Muscle of arm (tissue), 12 donors: ENCODE data around the gene GDPD5. TPM values are rescaled to one million over a fixed set of nuclear protein-coding genes. Genes with fewer than 3 reads are reported as not detected.

Experiments
- DNase-seq: peaks from one replicate; pipeline ENCODE4 v3.0.0-alpha.2; 2013
- polyA plus RNA-seq, 12 donors: library from polyadenylated mRNA; unstranded; fragments of 120-200 nt; gene quantifications; one replicate each; pipeline ENCODE4 v1.2.1, GENCODE V29; 2013; ENCODE audit not compliant: insufficient read length in 12 of 12

GDPD5 gene
- polyA plus RNA-seq, 12 donors, result 11.2 to 24.9 (median 20.3) TPM; not detected in 1

- DNase-seq, result no peak
Observed at GRCh38 chr11:75402002-75402773, 123.6 kb downstream of the GDPD5 start.

- DNase-seq, result no peak
Observed at GRCh38 chr11:75400146-75400865, 125.4 kb downstream of the GDPD5 start.

- DNase-seq, result peak; percentile 94
Observed at GRCh38 chr11:75399344-75400145, 126.2 kb downstream of the GDPD5 start, which contains the start of gene RPS3. TSS of gene RPS3 (plus strand) at chr11:75399518. CDS start at chr11:75399548, 30 bp downstream.

- no peak for DNase-seq
Observed at GRCh38 chr11:75398906-75399305, 126.8 kb downstream of the GDPD5 start.

GRCh38 chr11:75394085-75394840 is 131.5 kb downstream of the GDPD5 start:
- no peak for DNase-seq

- no peak for DNase-seq
Observed at GRCh38 chr11:75389925-75390324, 135.8 kb downstream of the GDPD5 start.

- no peak for DNase-seq
Observed at GRCh38 chr11:75389276-75389605, 136.5 kb downstream of the GDPD5 start.

GRCh38 chr11:75388386-75389275 is 137.1 kb downstream of the GDPD5 start:
- peak; percentile 70 for DNase-seq

- no peak for DNase-seq
Observed at GRCh38 chr11:75387736-75388294, 137.9 kb downstream of the GDPD5 start.

GRCh38 chr11:75386942-75387630 is 138.7 kb downstream of the GDPD5 start:
- DNase-seq, result no peak

Other genes with a start within 250 kb of the GDPD5 start
- gene ARRB1, start 174.3 kb downstream of the GDPD5 start, polyA plus RNA-seq, result 10 to 100 TPM in 11 of 12 donors, not detected in 1; 13.6 to 27.2 (median 18.7) TPM
- 1,000 to 10,000 TPM in 11 of 12 donors, not detected in 1; 2,672 to 3,446 (median 2,942) TPM for gene RPS3, start 126.4 kb downstream of the GDPD5 start, polyA plus RNA-seq
- 10 to 100 TPM in 1 of 12 donors, 1 to 10 TPM in 10, not detected in 1; 2.2 to 12.4 (median 3.7) TPM for gene KLHL35, start 92.7 kb downstream of the GDPD5 start, polyA plus RNA-seq
- gene SERPINH1, start 36.3 kb upstream of the GDPD5 start, polyA plus RNA-seq, result 100 to 1,000 TPM in 11 of 12 donors, not detected in 1; 232 to 462 (median 323) TPM
- gene MAP6, start 143.1 kb upstream of the GDPD5 start, polyA plus RNA-seq, result 10 to 100 TPM in 8 of 12 donors, 1 to 10 TPM in 3, not detected in 1; 6.8 to 30.3 (median 12.3) TPM
- gene MOGAT2, start 191.9 kb upstream of the GDPD5 start, polyA plus RNA-seq, result 10 to 100 TPM in 1 of 12 donors, under 1 TPM in 1, not detected in 10; 0.23 to 25.0 TPM
- 1 to 10 TPM in 3 of 12 donors, under 1 TPM in 7, not detected in 2; 0.17 to 3.5 (median 0.58) TPM for gene DGAT2, start 242.8 kb upstream of the GDPD5 start, polyA plus RNA-seq